HL-60 (cell line): ENCODE results near the gene ANKRD31.
"Not testable (repeated sequence)": the region's sequence is repeated elsewhere in the genome, so short reads cannot be mapped to it uniquely, and the experiment has no call there.

Source experiments
- DNase-seq, 2 experiments: peaks; one replicate each; pipeline ENCODE4 v3.0.0-alpha.2; 2010 to 2020; ENCODE audit warnings: low read depth in 1 of 2, low spot score in 1 of 2
- H3K27ac ChIP-seq: fragments of 250-450 bp; sonication (Bioruptor Pico); replicated peaks from 2 replicates; pipeline ENCODE4 v1.5.1; 2020; ENCODE audit warnings: mild to moderate bottlenecking, moderate library complexity
- H3K27me3 ChIP-seq: fragments of 250-450 bp; sonication (Bioruptor Pico); 2 replicates; pipeline ENCODE4 v1.5.1; 2021; ENCODE audit warnings: mild to moderate bottlenecking, moderate library complexity; ENCODE audit not compliant: insufficient read depth, poor library complexity, severe bottlenecking
- H3K4me3 ChIP-seq: replicated peaks from 2 replicates; pipeline ENCODE4 v1.5.1; 2011; ENCODE audit warnings: mild to moderate bottlenecking, control low read depth, low read length; ENCODE audit not compliant: insufficient read depth
- GABPA ChIP-seq: IDR thresholded peaks from 2 replicates; pipeline ENCODE4 v1.6.1; 2012; ENCODE audit warnings: low read depth
- POLR2AphosphoS5 ChIP-seq: IDR thresholded peaks from 2 replicates; pipeline ENCODE4 v1.6.1; 2012; ENCODE audit warnings: low read depth
- SPI1 ChIP-seq: IDR thresholded peaks from 2 replicates; pipeline ENCODE4 v1.6.1; 2012; ENCODE audit warnings: low read depth, mild to moderate bottlenecking, borderline replicate concordance
- TF ChIP-seq, protein P1 (sequence below): IDR thresholded peaks from 2 replicates; pipeline ENCODE4 v1.6.1; 2012; ENCODE audit warnings: low read depth; ENCODE audit not compliant: insufficient replicate concordance
- TF ChIP-seq, protein P2 (sequence below): IDR thresholded peaks from one replicate; pipeline ENCODE4 v1.5.1; 2011; ENCODE audit warnings: low read length, control low read depth, inconsistent platforms; ENCODE audit not compliant: insufficient read depth

The ANKRD31 gene

DNA sequence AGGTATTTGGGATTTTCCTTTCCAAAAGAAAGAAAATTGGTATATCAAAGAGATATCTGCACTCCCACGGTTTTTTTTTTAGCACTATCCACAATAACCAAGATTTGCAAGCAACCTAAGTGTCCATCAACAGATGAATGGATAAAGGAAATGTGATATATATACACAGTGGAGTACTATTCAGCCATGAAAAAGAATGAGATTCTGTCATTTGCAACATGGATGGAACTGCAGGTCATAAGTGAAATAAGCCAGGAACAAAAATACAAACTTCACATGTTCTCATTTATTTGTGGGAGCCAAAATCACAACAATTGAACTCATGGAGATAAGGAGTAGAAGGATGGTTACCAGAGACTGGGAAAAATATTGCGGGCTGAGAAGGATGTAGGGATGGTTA lies 9.8 kb downstream of the ANKRD31 start:
- TF ChIP-seq GABPA (no peak), POLR2AphosphoS5 (no peak), SPI1 (no peak)
- TF ChIP-seq, protein P1, sequence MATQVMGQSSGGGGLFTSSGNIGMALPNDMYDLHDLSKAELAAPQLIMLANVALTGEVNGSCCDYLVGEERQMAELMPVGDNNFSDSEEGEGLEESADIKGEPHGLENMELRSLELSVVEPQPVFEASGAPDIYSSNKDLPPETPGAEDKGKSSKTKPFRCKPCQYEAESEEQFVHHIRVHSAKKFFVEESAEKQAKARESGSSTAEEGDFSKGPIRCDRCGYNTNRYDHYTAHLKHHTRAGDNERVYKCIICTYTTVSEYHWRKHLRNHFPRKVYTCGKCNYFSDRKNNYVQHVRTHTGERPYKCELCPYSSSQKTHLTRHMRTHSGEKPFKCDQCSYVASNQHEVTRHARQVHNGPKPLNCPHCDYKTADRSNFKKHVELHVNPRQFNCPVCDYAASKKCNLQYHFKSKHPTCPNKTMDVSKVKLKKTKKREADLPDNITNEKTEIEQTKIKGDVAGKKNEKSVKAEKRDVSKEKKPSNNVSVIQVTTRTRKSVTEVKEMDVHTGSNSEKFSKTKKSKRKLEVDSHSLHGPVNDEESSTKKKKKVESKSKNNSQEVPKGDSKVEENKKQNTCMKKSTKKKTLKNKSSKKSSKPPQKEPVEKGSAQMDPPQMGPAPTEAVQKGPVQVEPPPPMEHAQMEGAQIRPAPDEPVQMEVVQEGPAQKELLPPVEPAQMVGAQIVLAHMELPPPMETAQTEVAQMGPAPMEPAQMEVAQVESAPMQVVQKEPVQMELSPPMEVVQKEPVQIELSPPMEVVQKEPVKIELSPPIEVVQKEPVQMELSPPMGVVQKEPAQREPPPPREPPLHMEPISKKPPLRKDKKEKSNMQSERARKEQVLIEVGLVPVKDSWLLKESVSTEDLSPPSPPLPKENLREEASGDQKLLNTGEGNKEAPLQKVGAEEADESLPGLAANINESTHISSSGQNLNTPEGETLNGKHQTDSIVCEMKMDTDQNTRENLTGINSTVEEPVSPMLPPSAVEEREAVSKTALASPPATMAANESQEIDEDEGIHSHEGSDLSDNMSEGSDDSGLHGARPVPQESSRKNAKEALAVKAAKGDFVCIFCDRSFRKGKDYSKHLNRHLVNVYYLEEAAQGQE, result no peak
- TF ChIP-seq, protein P2, sequence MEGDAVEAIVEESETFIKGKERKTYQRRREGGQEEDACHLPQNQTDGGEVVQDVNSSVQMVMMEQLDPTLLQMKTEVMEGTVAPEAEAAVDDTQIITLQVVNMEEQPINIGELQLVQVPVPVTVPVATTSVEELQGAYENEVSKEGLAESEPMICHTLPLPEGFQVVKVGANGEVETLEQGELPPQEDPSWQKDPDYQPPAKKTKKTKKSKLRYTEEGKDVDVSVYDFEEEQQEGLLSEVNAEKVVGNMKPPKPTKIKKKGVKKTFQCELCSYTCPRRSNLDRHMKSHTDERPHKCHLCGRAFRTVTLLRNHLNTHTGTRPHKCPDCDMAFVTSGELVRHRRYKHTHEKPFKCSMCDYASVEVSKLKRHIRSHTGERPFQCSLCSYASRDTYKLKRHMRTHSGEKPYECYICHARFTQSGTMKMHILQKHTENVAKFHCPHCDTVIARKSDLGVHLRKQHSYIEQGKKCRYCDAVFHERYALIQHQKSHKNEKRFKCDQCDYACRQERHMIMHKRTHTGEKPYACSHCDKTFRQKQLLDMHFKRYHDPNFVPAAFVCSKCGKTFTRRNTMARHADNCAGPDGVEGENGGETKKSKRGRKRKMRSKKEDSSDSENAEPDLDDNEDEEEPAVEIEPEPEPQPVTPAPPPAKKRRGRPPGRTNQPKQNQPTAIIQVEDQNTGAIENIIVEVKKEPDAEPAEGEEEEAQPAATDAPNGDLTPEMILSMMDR, result no peak
- no peak overlapping the region for H3K4me3 ChIP-seq
- no peak for DNase-seq
- H3K27ac ChIP-seq, result no peak overlapping the region
- no peaks in the 10 kb centered on the region for H3K27me3 ChIP-seq

DNA sequence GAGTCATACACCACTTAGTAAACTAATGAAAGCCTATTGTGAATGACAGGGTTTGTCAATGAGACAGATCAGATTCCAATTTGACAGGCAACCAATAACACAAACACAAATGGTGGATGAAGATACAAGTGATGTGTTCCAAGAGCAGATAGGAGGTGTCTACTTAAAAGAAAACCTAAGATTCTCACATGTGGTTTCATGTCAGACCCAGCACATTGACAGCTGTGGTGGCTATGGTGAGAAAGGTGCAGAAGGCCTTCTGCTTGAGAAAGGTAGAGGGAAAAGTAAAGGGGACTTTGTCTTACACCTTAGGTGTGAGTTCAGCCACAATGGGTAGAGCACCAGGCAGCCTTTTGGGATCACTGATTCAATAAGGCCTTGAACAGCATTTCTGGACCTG lies 11.2 kb downstream of the ANKRD31 start:
- no peak overlapping the region for H3K4me3 ChIP-seq
- no peak for TF ChIP-seq POLR2AphosphoS5
- TF ChIP-seq SPI1, result no peak
- TF ChIP-seq, protein P2, result no peak
- TF ChIP-seq, protein P1, result no peak
- DNase-seq, result no peak
- no peak overlapping the region for H3K27ac ChIP-seq
- H3K27me3 ChIP-seq, result no peaks in the 10 kb centered on the region

DNA sequence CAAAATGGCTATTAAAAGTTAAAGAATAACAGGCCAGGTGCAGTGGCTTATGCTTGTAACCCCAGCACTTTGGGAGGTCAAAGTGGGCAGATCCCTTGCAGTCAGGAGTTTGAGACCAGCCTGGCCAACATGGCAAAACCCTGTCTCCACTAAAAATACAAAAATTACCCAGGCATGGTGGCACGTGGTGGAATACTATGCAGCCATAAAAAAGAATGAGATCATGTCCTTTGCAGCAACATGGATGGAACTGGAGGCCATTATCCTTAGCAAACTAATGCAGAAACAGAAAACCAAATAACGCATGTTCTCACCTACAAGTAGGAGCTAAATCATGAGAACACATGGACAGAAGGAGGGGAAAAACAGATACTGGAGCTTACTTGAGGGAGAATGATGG lies 15.9 kb downstream of the ANKRD31 start:
- not testable (repeated sequence) for H3K27me3 ChIP-seq, DNase-seq, H3K27ac ChIP-seq, H3K4me3 ChIP-seq

DNA sequence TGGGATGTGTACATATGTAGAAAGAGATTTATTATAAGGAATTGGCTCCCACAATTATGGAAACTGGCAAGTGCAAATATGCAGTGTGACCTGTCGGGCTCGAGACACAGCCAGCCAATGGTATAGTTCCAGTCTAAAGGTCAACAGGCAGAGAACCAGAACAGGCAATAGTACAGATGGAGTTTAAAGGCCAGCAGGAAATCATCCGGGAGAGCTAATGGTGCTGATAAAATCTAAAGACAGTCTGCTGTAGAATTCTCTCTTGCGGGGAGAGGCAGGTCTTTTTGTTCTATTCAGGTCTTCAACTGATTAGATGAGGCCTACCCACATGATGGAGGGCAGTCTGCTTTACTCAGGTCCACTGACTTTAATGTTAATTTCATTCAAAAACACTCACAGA lies 21.8 kb downstream of the ANKRD31 start:
- Histone ChIP-seq H3K27ac (no peak overlapping the region), H3K4me3 (no peak overlapping the region), H3K27me3 (no peaks in the 10 kb centered on the region)
- TF ChIP-seq GABPA, result no peak
- no peak for DNase-seq

DNA sequence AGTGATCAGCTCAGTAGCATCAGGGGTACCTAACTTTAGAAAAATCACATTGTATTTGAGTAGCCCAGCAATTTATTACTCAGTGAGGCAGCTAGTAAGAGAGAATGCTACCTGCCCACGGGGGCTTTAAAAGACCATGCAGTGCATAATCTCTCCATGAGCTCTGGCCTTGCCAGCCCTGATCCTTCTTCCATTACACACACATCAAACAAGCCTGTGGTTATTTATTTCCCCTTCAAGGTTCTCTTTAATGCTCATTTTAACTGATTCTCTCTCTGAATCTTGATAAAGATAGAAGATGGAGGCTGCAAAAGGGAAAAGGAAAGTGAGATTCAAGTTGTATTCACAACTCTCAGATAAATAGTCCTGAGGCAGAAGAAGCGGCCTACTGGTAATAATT lies 22.3 kb downstream of the ANKRD31 start:
- TF ChIP-seq, protein P2, result no peak
- TF ChIP-seq POLR2AphosphoS5, result no peak
- TF ChIP-seq, protein P1, result no peak
- TF ChIP-seq GABPA, result no peak
- no peak for TF ChIP-seq SPI1
- H3K27me3 ChIP-seq, result no peaks in the 10 kb centered on the region
- H3K27ac ChIP-seq, result no peak overlapping the region
- H3K4me3 ChIP-seq, result no peak overlapping the region
- DNase-seq, result no peak
